GM12891 (cell line): ENCODE data around the gene GNG2.

Experiments used
- POLR2A ChIP-seq: IDR thresholded peaks from 2 replicates; pipeline ENCODE4 v1.6.1; 2011; ENCODE audit warnings: low read depth, low read length, control low read depth
- POLR2AphosphoS5 ChIP-seq: IDR thresholded peaks from 2 replicates; pipeline ENCODE4 v1.6.1; 2011; ENCODE audit warnings: low read depth, low read length, control low read depth
- SPI1 ChIP-seq: IDR thresholded peaks from 2 replicates; pipeline ENCODE4 v1.6.1; 2011; ENCODE audit warnings: low read depth, low read length, control low read depth
- TAF1 ChIP-seq: IDR thresholded peaks from 2 replicates; pipeline ENCODE4 v1.6.1; 2011; ENCODE audit warnings: low read depth, low read length, control low read depth

- TF ChIP-seq POLR2A: no peak
- TF ChIP-seq TAF1: no peak
- TF ChIP-seq POLR2AphosphoS5: no peak
- TF ChIP-seq SPI1: no peak
Measured at GRCh38 chr14:51917193-51917592, 56.8 kb downstream of the GNG2 start.
